ENCODE data around the gene SLC9A9. TPM values are rescaled to one million over a fixed set of nuclear protein-coding genes. Genes with fewer than 3 reads are reported as not detected.

Gene SLC9A9
- total RNA-seq: 31.1 TPM

GRCh38 chr3:143847787-143848631, at the start of gene SLC9A9:
Gene SLC9A9 (minus strand): TSS chr3:143848468. CDS start chr3:143848322, 146 bp downstream.

Other genes with a start within 250 kb of the SLC9A9 start
- 139 TPM for gene DIPK2A, start 123.4 kb upstream of the SLC9A9 start, total RNA-seq